Measurements from ENCODE around the gene MAMLD1. TPM values are rescaled to one million over a fixed set of nuclear protein-coding genes. Genes with fewer than 3 reads are reported as not detected.
A peak's percentile ranks its signal among the peaks of the same experiment; 100 is the strongest.

Gene MAMLD1
- total and polyA plus RNA-seq, 4 donors = 1.9 to 6.7 (median 2.8) TPM

DNA sequence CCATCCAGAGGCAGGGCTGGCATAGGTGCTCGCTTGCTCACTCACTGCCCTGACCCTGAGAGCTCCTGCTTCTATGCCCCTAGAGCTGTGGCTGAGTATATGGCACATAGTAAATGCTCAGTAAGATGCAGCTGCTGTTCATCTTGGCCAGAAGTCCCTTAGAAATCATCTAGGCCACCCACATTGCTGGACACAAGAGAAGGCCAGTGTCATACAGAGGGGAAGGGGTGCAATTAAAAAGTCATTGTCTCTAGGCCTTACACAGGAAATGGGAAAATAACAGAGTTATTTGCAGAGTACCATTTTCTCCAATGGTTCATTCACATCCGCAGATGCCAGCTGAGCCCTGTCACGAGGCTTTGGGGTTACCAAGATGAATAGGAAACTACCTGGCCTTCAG is 88.8 kb downstream of the MAMLD1 start:
- Histone ChIP-seq H3K9ac (ENCODE audit: insufficient read depth in 1 of 2, low read length in 2 of 2) (no peak overlapping the region), H3K9me3 (ENCODE audit: control insufficient read depth in 4 of 4, insufficient read depth in 3 of 4, low read length in 3 of 4) (peaks cover 0 to 1% (median 0%) of the 10 kb centered on the region in 4 donors), H3K4me1 (ENCODE audit: control insufficient read depth in 5 of 5, insufficient read depth in 5 of 5, low read length in 5 of 5) (peaks cover 0 to 12% (median 0%) of the 10 kb centered on the region in 5 donors), H3K4me3 (no peak overlapping the region), H3K36me3 (ENCODE audit: control insufficient read depth in 4 of 4, insufficient read depth in 4 of 4, low read length in 4 of 4) (no peaks in the 10 kb centered on the region), H3K27me3 (ENCODE audit: control insufficient read depth in 3 of 3, insufficient read depth in 3 of 3, low read length in 2 of 3) (no peaks in the 10 kb centered on the region), H3K27ac (ENCODE audit: low read depth in 1 of 2, low read length in 1 of 2) (no peak overlapping the region)
- DNase-seq (peak in 2 of 3 donors; percentile 66 to 77), ATAC-seq (ENCODE audit: insufficient read depth, low FRiP score) (no peak)
- 54 to 87% methylated on average over 3 of the region's 3 CpGs for WGBS, 2 donors
- TF ChIP-seq CTCF (IDR thresholded peaks at IDR 0.05; ENCODE audit: control extremely low read depth, extremely low read depth) = no peak

GRCh38 chrX:150454083-150454482 is 91.0 kb downstream of the MAMLD1 start:
- ATAC-seq (ENCODE audit: insufficient read depth, low FRiP score) = no peak
- no peak overlapping the region for H3K4me3 ChIP-seq
- no peaks in the 10 kb centered on the region for H3K36me3 ChIP-seq (ENCODE audit: control insufficient read depth in 4 of 4, insufficient read depth in 4 of 4, low read length in 4 of 4)
- TF ChIP-seq CTCF (IDR thresholded peaks at IDR 0.05; ENCODE audit: control extremely low read depth, extremely low read depth) = no peak
- no peak overlapping the region for H3K9ac ChIP-seq (ENCODE audit: insufficient read depth in 1 of 2, low read length in 2 of 2)
- H3K4me1 ChIP-seq (ENCODE audit: control insufficient read depth in 5 of 5, insufficient read depth in 5 of 5, low read length in 5 of 5) = peaks cover 0 to 12% (median 0%) of the 10 kb centered on the region in 5 donors
- DNase-seq = peak in 1 of 3 donors; percentile 8
- peaks cover 0 to 2% (median 0%) of the 10 kb centered on the region in 4 donors for H3K9me3 ChIP-seq (ENCODE audit: control insufficient read depth in 4 of 4, insufficient read depth in 3 of 4, low read length in 3 of 4)
- H3K27me3 ChIP-seq (ENCODE audit: control insufficient read depth in 3 of 3, insufficient read depth in 3 of 3, low read length in 2 of 3) = no peaks in the 10 kb centered on the region
- H3K27ac ChIP-seq (ENCODE audit: low read depth in 1 of 2, low read length in 1 of 2) = no peak overlapping the region

DNA sequence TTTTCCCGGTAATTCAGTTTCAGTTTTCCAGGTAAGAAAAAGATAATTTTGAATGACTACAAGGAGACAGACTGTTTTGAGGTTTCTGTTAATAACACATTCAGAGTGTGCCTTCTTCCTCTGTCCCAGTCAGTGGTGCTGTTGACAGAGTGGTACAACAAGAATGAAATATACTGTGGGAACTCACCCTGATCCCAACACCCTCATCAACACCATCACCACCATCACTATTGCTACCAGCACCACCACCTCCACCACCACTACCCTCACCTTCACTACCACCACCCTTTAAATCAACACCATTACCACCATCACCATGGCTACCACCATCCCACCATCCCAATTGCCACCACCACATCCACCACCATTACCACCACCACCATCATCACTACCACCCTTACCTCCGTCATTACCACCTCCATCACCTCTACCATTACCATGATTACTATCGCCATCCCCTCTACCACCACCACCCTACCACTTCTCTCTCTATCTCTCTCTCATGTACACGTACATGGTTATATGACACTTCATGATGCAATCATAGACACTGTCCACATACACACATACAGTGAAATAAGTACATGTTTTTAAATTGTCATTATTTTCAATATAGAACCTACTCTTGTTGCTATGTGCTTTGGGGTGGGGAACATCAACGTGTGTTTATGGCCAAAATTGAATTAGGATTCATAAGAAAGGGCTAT is 91.5 kb downstream of the MAMLD1 start:
- ATAC-seq (ENCODE audit: insufficient read depth, low FRiP score) (no peak), DNase-seq (no peak)
- H3K9me3 ChIP-seq (ENCODE audit: control insufficient read depth in 4 of 4, insufficient read depth in 3 of 4, low read length in 3 of 4) = peaks cover 0 to 2% (median 0%) of the 10 kb centered on the region in 4 donors
- no peak overlapping the region for H3K9ac ChIP-seq (ENCODE audit: insufficient read depth in 1 of 2, low read length in 2 of 2)
- no peak overlapping the region for H3K27ac ChIP-seq (ENCODE audit: low read depth in 1 of 2, low read length in 1 of 2)
- no peak for TF ChIP-seq CTCF (IDR thresholded peaks at IDR 0.05; ENCODE audit: control extremely low read depth, extremely low read depth)
- no peaks in the 10 kb centered on the region for H3K36me3 ChIP-seq (ENCODE audit: control insufficient read depth in 4 of 4, insufficient read depth in 4 of 4, low read length in 4 of 4)
- H3K4me1 ChIP-seq (ENCODE audit: control insufficient read depth in 5 of 5, insufficient read depth in 5 of 5, low read length in 5 of 5) = peaks cover 0 to 12% (median 0%) of the 10 kb centered on the region in 5 donors
- WGBS, 2 donors = 70 to 90% methylated on average over 5 of the region's 5 CpGs
- no peak overlapping the region for H3K4me3 ChIP-seq
- no peaks in the 10 kb centered on the region for H3K27me3 ChIP-seq (ENCODE audit: control insufficient read depth in 3 of 3, insufficient read depth in 3 of 3, low read length in 2 of 3)

Measured in lung (tissue), 12 donors.